Measurements from ENCODE around the gene GCN1.

DNA sequence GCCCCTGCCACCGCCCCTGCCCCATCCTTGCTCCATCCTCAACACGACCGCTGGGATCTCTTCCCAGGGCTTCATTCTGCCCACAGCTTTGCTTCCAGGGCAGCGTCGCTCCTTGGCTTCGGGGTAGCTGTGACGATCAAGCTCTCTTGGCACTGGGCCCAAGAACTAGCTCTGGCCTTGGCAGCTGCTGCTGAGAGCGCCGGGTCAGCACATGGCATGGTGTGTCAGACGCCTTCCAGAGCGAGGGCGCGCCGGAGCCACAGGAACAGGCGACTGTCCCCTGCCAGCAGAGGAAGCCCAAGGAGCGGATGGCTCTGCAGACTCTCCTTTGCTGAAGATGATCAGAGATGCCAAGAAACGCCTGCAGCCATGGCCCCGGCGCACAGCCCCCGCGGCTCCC lies 93.9 kb downstream of the GCN1 start:
- TF ChIP-seq, protein P1, sequence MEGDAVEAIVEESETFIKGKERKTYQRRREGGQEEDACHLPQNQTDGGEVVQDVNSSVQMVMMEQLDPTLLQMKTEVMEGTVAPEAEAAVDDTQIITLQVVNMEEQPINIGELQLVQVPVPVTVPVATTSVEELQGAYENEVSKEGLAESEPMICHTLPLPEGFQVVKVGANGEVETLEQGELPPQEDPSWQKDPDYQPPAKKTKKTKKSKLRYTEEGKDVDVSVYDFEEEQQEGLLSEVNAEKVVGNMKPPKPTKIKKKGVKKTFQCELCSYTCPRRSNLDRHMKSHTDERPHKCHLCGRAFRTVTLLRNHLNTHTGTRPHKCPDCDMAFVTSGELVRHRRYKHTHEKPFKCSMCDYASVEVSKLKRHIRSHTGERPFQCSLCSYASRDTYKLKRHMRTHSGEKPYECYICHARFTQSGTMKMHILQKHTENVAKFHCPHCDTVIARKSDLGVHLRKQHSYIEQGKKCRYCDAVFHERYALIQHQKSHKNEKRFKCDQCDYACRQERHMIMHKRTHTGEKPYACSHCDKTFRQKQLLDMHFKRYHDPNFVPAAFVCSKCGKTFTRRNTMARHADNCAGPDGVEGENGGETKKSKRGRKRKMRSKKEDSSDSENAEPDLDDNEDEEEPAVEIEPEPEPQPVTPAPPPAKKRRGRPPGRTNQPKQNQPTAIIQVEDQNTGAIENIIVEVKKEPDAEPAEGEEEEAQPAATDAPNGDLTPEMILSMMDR (IDR thresholded peaks at IDR 0.05; ENCODE audit: insufficient read depth, low read length) = no peak
- TF ChIP-seq, protein P2, sequence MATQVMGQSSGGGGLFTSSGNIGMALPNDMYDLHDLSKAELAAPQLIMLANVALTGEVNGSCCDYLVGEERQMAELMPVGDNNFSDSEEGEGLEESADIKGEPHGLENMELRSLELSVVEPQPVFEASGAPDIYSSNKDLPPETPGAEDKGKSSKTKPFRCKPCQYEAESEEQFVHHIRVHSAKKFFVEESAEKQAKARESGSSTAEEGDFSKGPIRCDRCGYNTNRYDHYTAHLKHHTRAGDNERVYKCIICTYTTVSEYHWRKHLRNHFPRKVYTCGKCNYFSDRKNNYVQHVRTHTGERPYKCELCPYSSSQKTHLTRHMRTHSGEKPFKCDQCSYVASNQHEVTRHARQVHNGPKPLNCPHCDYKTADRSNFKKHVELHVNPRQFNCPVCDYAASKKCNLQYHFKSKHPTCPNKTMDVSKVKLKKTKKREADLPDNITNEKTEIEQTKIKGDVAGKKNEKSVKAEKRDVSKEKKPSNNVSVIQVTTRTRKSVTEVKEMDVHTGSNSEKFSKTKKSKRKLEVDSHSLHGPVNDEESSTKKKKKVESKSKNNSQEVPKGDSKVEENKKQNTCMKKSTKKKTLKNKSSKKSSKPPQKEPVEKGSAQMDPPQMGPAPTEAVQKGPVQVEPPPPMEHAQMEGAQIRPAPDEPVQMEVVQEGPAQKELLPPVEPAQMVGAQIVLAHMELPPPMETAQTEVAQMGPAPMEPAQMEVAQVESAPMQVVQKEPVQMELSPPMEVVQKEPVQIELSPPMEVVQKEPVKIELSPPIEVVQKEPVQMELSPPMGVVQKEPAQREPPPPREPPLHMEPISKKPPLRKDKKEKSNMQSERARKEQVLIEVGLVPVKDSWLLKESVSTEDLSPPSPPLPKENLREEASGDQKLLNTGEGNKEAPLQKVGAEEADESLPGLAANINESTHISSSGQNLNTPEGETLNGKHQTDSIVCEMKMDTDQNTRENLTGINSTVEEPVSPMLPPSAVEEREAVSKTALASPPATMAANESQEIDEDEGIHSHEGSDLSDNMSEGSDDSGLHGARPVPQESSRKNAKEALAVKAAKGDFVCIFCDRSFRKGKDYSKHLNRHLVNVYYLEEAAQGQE (IDR thresholded peaks at IDR 0.05; ENCODE audit: insufficient replicate concordance, low read depth) = no peak
- TF ChIP-seq GABPA (IDR thresholded peaks at IDR 0.05; ENCODE audit: low read depth) (no peak), POLR2AphosphoS5 (IDR thresholded peaks at IDR 0.05; ENCODE audit: low read depth) (no peak), SPI1 (IDR thresholded peaks at IDR 0.05; ENCODE audit: borderline replicate concordance, low read depth) (no peak)

Measured in HL-60 (cell line).